ENCODE data around the gene ZNF516.

ZNF516 gene

DNA sequence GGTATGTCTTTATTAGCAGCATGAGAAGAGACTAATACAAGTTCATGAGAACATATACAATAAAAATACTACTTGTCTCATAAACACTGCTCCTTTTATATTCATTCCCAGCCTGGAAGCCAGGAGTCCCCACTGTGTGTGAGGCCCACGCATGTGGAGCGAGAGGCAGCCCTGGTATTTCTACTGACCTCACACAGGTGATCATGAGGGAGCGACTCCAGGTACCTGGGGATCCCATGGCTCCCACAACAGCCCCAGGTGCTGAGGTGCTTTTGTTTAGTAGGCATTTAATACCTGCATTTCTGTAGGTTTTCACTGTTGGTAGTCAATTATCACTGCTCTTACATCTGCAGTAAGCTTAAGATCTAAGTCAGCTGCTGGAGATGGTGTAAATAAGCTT, 75.2 kb downstream of the ZNF516 start:
- no peak for DNase-seq

DNA sequence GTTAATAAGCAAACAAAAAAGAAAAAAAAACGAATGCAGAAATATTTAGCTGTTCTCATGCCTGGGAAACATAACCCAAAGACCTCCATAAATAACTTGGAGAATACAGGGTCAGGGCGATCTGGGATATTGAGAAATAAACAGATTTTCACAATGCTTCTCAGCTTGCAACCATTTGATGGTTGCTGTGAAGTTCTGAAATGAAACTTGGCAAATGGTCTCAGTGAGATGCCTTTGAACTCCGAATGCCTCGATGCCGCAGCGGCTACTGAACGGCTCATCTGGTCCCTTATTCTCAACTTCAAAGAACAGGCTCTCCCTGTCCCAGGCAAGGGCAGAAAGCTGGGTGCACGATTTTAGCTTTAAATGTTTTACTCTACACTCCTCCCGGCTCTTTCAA, 78.1 kb downstream of the ZNF516 start:
- DNase-seq = no peak

DNA sequence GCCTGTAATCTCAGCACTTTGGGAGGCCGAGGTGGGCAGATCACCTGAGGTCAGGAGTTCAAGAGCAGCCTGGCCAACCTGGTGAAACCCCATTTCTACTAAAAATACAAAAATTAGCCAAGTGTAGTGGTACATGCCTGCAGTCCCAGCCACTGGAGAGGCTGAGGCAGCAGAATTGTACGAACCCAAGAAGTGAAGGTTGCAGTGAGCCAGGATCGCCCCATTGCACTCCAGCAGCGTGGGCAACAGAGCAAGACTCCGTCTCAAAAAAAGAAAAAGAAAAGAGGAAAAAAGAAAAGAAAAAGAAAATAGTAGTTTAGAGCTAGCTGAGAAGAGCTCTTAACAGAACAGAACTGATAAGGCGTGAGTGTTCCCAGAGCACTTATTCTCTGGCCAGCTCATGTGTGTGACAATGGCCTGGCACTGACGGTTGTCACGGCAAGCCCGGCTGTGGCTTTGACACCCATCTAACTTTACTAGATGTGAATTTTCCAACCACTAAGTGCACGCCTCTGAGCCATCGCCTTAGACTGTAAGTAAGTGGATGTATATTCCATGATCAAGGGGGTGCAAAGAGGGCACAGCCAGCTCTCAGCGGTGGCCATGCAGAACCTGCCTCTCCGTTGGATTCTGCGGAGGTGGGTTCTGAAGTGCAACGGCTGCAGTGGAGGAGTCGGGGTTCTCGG, 80.0 kb downstream of the ZNF516 start:
- DNase-seq = no peak

DNA sequence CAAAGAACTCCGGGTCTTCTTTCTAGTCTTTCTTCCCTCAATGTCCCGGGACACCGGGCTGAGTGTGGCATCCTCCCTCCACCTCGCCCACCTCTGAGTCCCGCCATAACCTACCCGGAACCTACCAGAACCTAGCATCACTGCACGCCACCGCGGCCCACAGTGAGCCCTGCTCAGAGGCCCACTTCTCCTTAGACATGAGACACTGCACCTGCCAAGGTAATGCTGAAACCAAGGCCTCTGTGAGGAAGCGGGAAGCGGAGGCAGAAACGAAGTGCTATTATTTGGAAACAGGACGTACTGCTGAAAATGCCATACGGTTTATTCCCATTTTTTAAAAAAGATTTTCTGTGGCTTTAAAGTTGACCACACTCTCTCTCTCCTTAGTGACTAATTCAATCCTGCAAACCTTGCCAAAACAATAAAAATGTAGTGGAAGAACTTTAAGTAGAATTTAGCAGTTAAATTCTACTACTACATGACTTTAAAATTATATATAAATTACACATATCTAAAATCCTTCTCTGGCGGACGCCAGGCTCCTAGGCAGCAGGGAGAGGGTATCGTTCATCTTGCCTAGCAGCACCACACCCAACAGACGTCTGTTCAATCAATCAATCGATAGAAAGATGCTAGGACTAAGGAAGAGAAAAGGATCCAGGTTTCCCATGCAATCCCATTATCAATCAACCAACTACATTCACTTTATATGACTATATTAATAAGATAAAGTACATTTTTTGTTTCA, 82.0 kb downstream of the ZNF516 start:
- DNase-seq = no peak

DNA sequence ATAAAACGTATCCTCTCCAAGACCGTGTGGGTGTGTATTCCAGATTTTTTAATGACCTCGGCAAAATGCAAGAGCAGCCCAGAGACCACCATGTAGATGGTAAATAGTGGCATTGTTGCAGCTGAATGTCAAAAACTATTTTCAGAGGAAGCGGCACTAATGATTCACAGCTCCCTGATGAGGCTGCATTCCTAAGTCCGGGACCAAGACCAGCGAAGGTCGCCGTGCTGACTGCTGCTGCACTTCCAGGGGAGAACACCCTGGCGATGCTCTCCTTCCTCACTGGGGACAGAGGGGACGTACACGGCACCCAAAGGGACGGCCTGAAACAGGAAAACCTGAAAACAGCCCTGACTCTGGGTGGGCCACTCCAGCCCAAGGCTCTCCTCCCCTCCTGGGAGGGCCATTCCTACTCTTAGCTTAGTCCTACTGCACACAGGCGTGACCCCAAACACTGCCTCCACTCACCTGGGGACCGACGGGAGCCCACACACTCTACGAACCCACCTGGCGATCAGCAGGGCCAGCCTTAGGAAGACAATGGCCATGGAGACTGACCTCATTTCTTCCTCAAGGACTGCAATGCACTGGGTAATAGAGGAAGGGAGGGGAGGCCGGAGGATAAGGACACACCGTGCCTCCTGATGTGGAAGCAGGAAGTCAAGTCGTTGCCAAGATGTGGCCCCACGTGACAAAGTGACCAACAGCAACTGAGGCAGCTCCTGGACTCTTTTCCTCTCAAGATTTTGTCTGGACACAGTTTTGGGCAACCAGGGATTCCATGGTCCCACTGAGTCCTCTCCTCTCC, 82.8 kb downstream of the ZNF516 start:
- no peak for DNase-seq

DNA sequence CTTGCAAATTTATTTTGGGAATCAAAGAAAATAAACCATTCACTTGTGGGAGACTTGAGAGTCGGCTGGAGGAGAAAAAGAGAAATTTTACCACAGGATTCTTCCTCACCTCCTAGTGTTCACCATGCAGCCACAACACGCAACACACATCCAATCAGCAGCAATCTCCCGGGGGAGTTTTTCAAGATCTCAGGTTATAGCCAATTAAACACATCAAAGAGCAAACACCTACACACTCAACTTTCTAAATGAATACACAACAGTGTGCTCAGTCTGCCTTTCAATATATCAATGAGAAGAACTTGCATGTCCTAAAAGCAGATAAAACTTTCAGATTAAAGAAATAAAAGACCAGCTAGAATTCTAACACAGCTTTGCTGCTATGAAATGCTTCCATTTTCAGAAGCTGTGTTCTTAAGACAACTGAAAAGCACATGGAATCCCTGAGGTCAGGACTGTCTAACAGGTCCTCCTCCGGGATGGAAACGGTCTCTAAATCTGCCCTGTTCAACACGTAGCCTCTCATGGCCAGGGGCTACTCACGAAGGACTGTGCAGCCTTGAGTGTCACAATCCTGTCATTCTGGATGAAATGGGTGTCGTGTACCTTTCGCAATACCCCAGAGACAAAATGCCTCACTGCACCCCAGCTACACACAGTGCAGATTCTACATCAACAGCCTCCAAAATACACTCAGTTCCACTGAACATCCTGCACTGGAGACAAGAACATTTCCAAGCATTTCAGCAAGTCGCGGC, 84.2 kb downstream of the ZNF516 start:
- DNase-seq = no peak

DNA sequence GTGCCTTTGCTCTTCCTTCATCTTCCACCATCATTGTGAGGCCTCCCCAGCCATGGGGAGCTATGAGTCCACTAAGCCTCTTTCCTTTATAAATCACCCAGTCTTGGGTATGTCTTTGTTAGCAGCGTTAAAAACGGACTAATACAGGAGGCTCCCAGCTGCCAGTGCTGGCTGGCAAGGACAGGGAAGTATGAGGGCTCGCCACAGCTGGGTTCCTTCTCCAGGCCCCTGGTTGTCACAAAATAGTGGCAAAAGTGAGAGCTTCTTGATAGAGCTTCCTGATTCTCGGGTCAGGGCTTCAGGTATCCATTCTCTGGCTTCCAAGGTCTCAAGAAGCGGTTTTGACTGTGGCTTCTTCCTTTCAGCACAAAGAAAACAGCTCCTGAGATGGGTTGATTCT, 85.0 kb downstream of the ZNF516 start:
- DNase-seq = no peak

DNA sequence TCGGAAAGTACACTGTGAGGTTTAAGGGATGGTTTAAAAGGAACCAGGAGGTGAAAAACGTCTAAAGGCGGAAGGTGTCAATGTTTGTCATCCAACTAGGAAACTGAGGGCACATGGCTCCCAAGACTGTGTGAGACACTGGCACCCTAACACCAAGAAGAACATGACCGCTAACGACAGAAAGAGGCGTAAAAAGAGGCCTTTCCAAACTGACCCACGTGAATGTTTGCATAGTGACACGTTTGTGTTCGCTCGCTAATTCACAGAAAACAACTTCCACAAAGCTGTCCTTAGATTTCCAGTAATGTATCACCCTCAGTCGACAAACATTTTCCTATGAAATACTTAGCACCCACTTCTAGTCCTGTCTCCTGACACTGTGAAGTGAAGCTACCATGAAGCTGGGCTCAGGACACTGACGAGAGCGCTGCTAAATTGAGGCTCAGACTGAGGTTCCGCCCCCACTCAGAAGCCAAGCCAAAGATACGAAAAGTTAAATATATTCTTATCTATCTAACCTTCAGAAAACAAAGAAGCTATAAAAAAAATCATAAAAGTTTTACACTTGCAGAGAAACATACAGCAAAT, 86.5 kb downstream of the ZNF516 start:
- no peak for DNase-seq

DNA sequence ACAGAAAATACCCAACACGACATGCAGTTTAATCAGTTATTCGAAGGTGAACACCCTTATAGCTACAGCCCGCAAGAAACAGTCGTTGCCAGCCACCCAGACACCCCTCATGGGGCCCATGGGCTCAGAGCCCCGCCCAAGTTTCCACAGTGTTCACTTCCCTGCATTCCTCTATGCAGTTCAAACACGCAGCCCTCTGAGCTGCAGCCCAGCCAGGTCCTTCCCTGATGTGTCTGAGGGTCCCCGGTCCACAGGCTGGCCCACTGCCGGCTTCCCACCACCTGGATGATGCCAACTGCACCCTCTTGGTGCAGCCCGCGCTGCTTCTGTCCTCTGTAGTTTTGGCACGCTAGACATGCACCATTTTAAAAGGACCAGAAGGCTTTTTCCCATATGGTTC, 87.4 kb downstream of the ZNF516 start:
- no peak for DNase-seq

DNA sequence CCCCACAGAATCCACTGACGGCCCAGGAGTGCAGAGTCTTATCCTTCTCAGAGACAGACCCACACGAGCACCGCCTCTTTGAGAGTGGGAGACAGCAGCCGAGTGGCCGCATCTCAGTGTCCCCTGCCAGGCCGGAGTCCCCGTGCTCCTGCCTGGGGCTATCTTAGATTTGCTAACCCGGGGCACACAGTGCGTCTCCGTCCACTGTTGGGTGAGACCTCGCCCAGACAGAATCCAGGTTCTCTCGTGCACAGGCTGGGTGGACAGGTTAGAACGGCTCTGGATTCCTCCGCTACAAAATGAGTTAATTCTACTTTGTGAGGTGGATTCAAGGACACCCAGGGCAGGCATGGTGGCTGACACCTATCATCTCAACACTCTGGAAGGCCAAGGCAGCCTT, 88.3 kb downstream of the ZNF516 start:
- no peak for DNase-seq

DNA sequence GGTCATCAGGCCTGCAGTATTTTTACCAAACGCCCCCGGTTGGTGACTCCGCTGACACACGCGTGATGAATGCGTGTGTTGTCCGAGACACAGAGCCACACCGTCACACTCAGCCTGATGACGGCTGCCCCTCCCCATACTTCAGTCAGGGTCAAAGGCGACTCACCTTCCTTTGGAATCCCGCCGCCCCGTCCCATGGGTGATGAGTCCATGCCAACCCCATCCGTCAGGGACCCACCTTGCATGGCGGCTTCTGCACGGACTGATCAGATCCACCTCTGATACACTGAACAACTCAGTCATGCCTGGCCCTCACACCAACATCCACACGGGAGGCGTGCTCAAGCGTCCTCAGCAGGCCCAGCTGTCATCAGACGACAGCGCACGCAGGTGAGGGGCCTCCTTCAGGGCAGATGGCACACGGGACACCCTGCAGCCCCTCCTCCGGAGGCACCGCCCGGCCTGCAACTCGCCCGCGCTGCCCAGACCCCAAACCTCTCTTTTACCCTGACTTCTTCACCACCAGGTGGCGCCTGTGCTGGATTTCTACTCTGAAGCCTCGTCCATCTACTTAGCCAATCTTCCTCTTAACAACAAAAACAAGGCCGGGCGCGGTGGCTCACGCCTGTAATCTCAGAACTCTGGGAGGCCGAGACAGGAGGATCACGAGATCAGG, 89.2 kb downstream of the ZNF516 start:
- peak; percentile 53 for DNase-seq

DNA sequence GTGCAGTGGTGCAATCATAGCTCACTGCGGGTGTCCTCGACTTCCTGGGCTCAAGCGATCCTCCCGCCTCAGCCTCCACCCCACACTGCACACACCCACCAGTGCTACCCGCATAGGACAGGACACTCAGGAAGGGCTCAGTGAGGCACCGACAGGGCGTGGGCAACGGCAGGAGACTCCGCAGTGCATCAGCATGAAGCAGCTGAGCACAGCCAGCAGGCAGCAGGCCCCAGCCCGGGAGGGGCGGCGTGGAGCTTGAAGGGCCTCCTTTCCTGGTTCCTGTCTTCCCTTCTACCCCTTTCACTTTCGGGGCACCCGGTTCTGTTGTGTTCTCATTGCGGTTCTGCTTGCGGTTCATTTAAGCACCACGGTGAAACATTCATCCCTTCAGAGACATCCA, 89.8 kb downstream of the ZNF516 start:
- no peak for DNase-seq

DNA sequence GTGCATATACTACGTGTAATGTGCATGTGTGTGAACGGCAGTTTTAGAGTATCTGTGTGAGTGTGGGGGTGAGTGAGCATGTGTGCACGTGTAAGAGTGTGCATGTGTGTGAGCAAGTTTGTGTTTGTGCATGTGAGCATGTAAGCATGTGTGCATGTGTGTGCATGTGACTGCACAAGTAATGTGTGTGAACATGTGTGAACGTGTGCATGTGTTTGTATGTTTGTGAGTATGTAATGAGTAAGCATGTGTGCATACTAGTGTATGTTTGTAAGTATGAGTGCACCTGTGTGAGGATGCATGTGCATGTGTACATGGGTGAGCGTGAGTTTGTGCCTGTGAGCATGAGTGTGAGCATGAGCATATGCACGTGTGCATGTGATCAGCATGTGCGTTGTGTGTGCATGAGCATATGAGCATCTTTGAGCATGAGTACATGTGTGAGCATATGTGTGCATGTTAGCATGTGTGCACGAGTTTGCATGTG, 90.7 kb downstream of the ZNF516 start:
- no peak for DNase-seq

DNA sequence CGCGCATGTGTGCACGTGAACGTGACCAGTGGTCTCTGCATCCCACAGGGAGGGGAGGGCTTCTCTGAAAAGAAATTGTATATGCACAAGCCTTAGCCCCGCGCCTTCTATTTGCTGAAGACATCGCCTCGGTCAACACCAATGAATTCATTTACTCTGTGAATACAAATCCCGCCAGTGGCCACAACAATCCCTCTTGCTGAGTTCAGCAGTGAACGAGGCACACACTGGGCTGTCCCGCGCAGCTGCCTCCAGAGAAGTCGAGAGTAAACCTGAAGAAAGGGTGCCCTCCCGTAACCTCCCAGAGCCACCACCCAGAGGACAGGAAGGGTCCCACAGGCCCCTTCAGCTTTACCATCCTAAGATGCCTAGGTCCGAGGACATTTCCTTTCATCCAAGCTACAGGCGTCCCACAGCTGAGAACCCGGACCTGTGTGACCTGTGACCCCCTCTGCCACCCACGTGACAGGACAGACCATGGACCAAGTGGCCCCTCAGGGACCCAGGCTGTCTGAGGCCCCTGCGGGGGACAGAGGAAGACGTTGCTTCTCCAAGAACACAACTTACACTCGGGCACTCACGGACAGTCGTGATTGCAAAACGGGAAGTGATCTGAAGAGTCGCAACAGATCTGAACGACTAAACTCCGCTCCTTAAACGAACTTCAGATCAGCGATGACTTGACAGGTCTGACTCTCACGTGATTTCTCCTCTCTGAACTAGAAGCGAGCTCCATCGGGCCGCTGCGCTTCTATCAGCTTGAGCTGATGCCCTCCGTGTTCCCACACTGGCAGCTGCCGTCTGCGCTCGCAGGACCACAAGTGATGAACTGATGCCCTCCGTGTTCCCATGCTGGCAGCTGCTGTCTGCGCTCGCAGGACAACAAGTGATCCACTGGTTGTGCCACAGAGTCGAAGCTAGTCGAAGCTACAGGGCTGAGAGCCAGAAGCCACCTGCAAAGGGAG, 92.7 kb downstream of the ZNF516 start:
- no peak for DNase-seq

DNA sequence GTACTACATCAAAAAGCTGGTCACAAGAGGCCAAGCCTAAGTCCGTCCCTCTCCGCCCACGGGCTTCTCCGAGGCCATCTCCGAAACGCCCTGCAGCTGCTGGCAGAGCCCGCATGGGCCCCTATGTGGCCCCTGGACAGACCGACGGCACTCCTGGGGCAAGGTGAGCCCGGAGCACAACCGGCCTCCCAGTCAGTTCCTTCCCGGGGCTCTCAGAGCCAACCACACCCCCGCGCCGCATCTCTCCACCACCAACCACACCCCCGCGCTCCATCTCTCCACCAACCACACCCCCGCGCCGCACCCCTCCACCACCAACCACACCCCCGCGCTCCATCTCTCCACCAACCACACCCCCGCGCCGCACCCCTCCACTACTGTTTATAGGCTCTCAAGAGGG, 93.5 kb downstream of the ZNF516 start:
- no peak for DNase-seq

DNA sequence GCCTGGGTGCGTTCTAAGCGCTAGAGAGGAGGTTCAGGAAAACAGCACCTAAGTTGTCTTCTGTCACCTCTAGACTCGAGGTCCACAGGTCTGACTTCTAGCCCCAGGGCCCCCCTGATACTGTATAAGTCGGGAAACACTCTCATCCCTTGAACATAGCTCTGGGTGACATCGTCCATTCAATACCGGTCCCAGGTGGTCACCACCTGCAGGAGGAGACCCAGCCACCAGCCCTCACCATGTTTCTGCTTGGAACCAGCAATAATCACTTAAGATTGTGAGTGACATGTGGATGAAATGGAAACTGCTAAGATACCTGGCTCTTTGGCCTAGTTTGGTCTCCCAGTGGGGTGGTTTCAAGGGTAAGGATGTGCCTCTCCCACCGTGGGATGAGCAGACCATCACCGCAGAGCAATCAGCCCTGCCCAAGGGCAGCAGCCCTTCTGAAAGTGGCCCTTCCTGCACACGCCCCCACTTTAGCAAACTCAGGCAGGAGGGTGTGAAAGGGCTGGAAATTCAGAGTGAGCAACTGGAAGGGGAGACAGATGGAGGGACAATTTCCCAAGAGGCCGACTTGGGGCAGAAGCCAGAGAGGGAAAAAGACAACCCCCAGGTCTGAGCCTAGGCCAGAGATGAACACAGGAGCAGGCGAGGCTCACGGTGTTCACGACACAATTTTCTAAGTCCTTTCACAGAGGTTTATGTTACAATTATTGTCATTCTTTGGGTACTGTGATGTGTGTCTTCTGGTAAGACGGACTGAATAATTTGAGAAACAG, 95.2 kb downstream of the ZNF516 start:
- DNase-seq = no peak

DNA sequence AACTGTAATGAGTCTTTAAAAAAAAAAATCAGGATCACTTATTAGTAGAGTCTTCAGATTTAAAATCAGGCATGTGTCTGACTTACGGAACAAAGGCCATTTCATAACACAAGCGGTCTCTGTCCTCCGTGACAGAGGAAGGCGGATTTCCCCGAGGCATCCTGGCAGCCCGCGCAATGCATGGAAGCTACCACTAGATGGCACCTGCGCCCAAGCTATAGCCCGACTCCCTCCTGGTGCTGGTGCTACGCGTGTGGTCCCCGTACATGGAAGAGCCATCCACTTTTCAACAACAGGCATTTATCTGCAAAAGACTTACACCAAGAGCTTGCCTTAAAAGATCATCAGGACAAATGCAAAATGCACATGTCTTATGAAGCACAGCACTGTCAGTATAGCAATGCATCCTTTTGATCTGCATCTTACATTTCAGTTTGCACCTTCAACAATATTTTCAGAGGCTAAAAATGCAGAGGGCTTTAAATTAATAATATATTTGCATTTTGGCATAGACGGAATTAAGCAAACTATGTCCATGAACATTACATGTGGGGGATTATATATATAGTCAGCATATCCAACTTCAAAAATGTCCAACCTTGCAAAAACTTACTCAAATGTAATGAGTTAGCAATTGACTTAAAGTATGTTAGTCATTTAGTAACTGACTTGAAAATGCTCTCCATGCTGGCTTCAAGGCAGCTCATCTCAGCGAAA, 96.0 kb downstream of the ZNF516 start:
- DNase-seq = peak; percentile 77

DNA sequence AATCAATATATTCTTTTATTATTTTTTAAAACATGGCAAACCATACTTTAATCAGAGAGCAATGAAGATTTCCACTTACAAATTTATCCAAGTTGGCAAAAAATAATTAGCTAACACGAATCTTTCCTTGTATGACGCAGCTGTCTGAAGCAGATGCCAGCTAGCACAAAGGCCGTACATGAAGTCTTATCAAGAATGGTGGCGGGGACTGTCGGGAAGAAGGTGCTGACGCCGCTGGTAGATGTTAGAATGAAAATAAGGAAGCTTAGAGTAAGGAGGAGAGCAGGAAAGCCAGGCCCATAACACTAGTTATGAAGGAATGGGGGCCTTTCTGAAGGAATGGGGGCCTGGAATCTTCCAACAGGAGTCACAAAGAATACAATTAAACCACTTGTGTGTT, 96.7 kb downstream of the ZNF516 start:
- DNase-seq = no peak

DNA sequence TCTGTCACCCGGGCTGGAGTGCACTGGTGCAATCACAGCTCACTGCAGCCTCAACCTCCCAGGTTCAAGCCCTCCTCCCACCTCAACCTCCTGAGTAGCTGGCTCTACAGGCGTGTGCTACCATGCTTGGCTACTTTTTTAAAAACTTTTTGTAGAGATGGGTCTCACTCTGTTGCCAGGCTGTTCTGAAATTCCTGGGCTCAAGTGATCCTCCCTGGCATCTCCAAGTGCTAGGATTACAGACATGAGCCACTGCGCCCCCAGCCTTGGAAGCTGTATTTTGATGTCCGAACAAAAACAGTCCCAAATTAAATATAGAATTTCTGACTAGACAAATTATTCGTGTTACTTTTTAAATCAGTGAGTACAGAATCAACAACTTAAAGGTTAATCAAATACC, 97.4 kb downstream of the ZNF516 start:
- no peak for DNase-seq
